ENCODE results near the gene PGA3.

DNA sequence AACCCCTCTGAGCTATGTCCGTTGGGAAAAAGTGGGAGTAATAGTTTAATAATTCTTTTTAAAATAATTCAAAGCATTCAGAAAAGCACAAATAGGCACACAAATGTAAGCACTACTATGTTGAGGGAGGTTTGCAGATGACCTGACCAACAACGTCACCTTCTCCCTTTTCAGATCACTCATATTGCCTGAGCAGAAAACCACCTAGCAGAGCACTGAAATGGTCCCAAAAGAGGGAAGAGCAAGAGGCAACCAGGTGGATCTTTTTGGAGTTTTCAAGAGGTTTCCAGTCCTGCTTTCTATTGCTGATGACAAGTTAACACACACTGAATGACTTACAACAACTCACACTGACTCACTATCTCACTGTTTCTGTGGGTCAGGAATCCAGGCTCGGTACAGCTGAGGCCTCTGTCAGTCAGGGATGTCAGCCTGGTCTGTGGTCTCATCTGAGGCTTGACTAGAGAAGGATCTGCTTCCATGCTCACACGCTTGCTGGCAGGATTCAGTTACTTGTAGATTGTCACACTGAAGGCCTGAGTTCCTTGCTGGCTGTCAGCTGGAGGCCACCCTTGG is 4.3 kb upstream of the PGA3 start:
- TF ChIP-seq, protein P1, sequence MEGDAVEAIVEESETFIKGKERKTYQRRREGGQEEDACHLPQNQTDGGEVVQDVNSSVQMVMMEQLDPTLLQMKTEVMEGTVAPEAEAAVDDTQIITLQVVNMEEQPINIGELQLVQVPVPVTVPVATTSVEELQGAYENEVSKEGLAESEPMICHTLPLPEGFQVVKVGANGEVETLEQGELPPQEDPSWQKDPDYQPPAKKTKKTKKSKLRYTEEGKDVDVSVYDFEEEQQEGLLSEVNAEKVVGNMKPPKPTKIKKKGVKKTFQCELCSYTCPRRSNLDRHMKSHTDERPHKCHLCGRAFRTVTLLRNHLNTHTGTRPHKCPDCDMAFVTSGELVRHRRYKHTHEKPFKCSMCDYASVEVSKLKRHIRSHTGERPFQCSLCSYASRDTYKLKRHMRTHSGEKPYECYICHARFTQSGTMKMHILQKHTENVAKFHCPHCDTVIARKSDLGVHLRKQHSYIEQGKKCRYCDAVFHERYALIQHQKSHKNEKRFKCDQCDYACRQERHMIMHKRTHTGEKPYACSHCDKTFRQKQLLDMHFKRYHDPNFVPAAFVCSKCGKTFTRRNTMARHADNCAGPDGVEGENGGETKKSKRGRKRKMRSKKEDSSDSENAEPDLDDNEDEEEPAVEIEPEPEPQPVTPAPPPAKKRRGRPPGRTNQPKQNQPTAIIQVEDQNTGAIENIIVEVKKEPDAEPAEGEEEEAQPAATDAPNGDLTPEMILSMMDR (IDR thresholded peaks at IDR 0.05) = no peak
- TF ChIP-seq POLR2AphosphoS5 (IDR thresholded peaks at IDR 0.05) = no peak
- no peak for TF ChIP-seq EP300 (IDR thresholded peaks at IDR 0.05)
